GM21529 (cell line): ENCODE measurements around the gene SLC9A9.

Experiments
- ATAC-seq: cut with Tn5 transposase; IDR thresholded peaks from one replicate; pipeline ENCODE4 v1.9.1; 2021; ENCODE audit not compliant: unreplicated experiment

SLC9A9 gene

GRCh38 chr3:143848704-143849103 lies 436 bp upstream of the SLC9A9 start:
- no peak for ATAC-seq

GRCh38 chr3:143843587-143843986 lies 4.7 kb downstream of the SLC9A9 start:
- no peak for ATAC-seq

GRCh38 chr3:143840636-143841035 lies 7.6 kb downstream of the SLC9A9 start:
- no peak for ATAC-seq

GRCh38 chr3:143839980-143840379 lies 8.3 kb downstream of the SLC9A9 start:
- peak; percentile 66 for ATAC-seq

- no peak for ATAC-seq
Observed at GRCh38 chr3:143837076-143837475, 11.2 kb downstream of the SLC9A9 start.

- no peak for ATAC-seq
Observed at GRCh38 chr3:143835312-143835711, 13.0 kb downstream of the SLC9A9 start.

- peak; percentile 47 for ATAC-seq
Observed at GRCh38 chr3:143832433-143832832, 15.8 kb downstream of the SLC9A9 start.

- ATAC-seq: peak; percentile 73
Observed at GRCh38 chr3:143831994-143832393, 16.3 kb downstream of the SLC9A9 start.

- peak; percentile 48 for ATAC-seq
Observed at GRCh38 chr3:143831208-143831607, 17.1 kb downstream of the SLC9A9 start.

GRCh38 chr3:143830786-143831185 lies 17.5 kb downstream of the SLC9A9 start:
- ATAC-seq: no peak

- ATAC-seq: no peak
Observed at GRCh38 chr3:143830063-143830462, 18.2 kb downstream of the SLC9A9 start.

GRCh38 chr3:143827425-143827824 lies 20.8 kb downstream of the SLC9A9 start:
- ATAC-seq: no peak

GRCh38 chr3:143826296-143826695 lies 22.0 kb downstream of the SLC9A9 start:
- no peak for ATAC-seq

GRCh38 chr3:143825513-143825912 lies 22.8 kb downstream of the SLC9A9 start:
- peak; percentile 80 for ATAC-seq

- ATAC-seq: no peak
Observed at GRCh38 chr3:143824735-143825385, 23.4 kb downstream of the SLC9A9 start.

- ATAC-seq: no peak
Observed at GRCh38 chr3:143822798-143823197, 25.5 kb downstream of the SLC9A9 start.

GRCh38 chr3:143822374-143822773 lies 25.9 kb downstream of the SLC9A9 start:
- no peak for ATAC-seq

GRCh38 chr3:143821862-143822261 lies 26.4 kb downstream of the SLC9A9 start:
- ATAC-seq: no peak

- ATAC-seq: no peak
Observed at GRCh38 chr3:143820466-143821221, 27.6 kb downstream of the SLC9A9 start.

- ATAC-seq: no peak
Observed at GRCh38 chr3:143819890-143820289, 28.4 kb downstream of the SLC9A9 start.

- peak; percentile 60 for ATAC-seq
Observed at GRCh38 chr3:143814443-143814889, 33.8 kb downstream of the SLC9A9 start.

- no peak for ATAC-seq
Observed at GRCh38 chr3:143812481-143812880, 35.8 kb downstream of the SLC9A9 start.
